DOHH2 (cell line): ENCODE data around the gene NOX5.

Source experiments
- H3F3A ChIP-seq: fragments of 200-600 bp; sonication (generic), shearing (Covaris generic); 2 replicates; pipeline ENCODE4 v1.6.0; 2016; ENCODE audit warnings: antibody characterized with exemption, mild to moderate bottlenecking; ENCODE audit not compliant: control insufficient read depth, insufficient read depth
- H3K27ac ChIP-seq: fragments of 200-600 bp; sonication (generic); 2 replicates; pipeline ENCODE4 v1.5.1; 2014; ENCODE audit warnings: low read depth, mild to moderate bottlenecking, low read length, moderate library complexity
- H3K27me3 ChIP-seq: fragments of 200-600 bp; sonication (generic); 2 replicates; pipeline ENCODE4 v1.6.1; 2014; ENCODE audit warnings: mild to moderate bottlenecking, low read length, mixed read lengths; ENCODE audit not compliant: control insufficient read depth
- H3K36me3 ChIP-seq: fragments of 200-600 bp; sonication (generic); 2 replicates; pipeline ENCODE4 v1.6.1; 2014; ENCODE audit warnings: mild to moderate bottlenecking, low read length, moderate library complexity, mixed read lengths; ENCODE audit not compliant: control insufficient read depth
- H3K4me1 ChIP-seq: fragments of 200-600 bp; sonication (generic); 2 replicates; pipeline ENCODE4 v1.6.1; 2014; ENCODE audit warnings: mild to moderate bottlenecking, low read length, mixed read lengths; ENCODE audit not compliant: control insufficient read depth
- H3K4me2 ChIP-seq: fragments of 200-600 bp; sonication (generic); 2 replicates; pipeline ENCODE4 v1.6.0; 2014; ENCODE audit warnings: mild to moderate bottlenecking, low read length, moderate library complexity
- H3K4me3 ChIP-seq: fragments of 200-600 bp; sonication (generic); 2 replicates; pipeline ENCODE4 v1.5.1; 2014; ENCODE audit warnings: mild to moderate bottlenecking, low read length, mixed read lengths
- H3K79me2 ChIP-seq: fragments of 200-600 bp; sonication (generic); 2 replicates; pipeline ENCODE4 v1.6.1; 2014; ENCODE audit warnings: mild to moderate bottlenecking, low read length, mixed read lengths; ENCODE audit not compliant: control insufficient read depth
- H3K9me2 ChIP-seq: fragments of 200-600 bp; sonication (generic); replicated peaks from 2 replicates; pipeline ENCODE4 v1.6.1; 2014; ENCODE audit warnings: mild to moderate bottlenecking, low read length, mixed read lengths; ENCODE audit not compliant: control insufficient read depth
- H3K9me3 ChIP-seq: fragments of 200-600 bp; sonication (generic); 2 replicates; pipeline ENCODE4 v1.6.1; 2014; ENCODE audit warnings: antibody characterized with exemption, low read length, mixed read lengths; ENCODE audit not compliant: control insufficient read depth, insufficient read depth
- H4K20me1 ChIP-seq: fragments of 200-600 bp; sonication (generic); 2 replicates; pipeline ENCODE4 v1.6.0; 2014; ENCODE audit warnings: low read depth, mild to moderate bottlenecking, antibody characterized with exemption, low read length, moderate library complexity; ENCODE audit not compliant: control insufficient read depth, insufficient read depth
- EZH2phosphoT487 ChIP-seq: fragments of 200-600 bp; sonication (generic); IDR thresholded peaks from 2 replicates; pipeline ENCODE4 v1.6.1; 2017; ENCODE audit warnings: borderline replicate concordance, mild to moderate bottlenecking, antibody characterized with exemption, low read length, moderate library complexity, mixed read lengths
- TF ChIP-seq, protein P1 (sequence below): fragments of 200-600 bp; sonication (generic); IDR thresholded peaks from one replicate; pipeline ENCODE4 v1.5.1; 2014; ENCODE audit warnings: antibody characterized with exemption, mild to moderate bottlenecking, low read depth, low read length; ENCODE audit not compliant: poor library complexity, severe bottlenecking

The NOX5 gene

DNA sequence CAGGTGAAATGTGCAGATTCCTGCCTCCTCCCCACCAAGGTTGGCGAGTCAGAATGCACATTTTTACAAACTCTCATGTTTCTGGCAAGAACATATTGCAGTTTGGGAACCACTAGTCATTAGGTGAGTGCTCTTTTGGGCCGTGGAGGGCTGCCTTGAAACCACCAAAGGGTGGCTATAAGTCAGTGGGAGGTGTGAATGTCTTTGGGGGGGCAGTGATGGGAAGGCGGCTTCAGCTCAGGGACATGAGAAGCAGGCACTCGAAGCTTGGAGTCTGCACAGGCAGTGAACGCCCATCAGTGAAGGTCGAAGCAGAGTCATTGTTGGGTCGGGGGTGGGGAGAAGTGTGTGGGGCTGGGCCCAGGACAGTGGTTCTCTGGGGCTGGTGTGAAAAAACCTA lies 1.1 kb downstream of the NOX5 start:
- no peaks in the 10 kb centered on the region for H3K9me3 ChIP-seq
- H3K4me1 ChIP-seq = no peaks in the 10 kb centered on the region
- TF ChIP-seq, protein P1, sequence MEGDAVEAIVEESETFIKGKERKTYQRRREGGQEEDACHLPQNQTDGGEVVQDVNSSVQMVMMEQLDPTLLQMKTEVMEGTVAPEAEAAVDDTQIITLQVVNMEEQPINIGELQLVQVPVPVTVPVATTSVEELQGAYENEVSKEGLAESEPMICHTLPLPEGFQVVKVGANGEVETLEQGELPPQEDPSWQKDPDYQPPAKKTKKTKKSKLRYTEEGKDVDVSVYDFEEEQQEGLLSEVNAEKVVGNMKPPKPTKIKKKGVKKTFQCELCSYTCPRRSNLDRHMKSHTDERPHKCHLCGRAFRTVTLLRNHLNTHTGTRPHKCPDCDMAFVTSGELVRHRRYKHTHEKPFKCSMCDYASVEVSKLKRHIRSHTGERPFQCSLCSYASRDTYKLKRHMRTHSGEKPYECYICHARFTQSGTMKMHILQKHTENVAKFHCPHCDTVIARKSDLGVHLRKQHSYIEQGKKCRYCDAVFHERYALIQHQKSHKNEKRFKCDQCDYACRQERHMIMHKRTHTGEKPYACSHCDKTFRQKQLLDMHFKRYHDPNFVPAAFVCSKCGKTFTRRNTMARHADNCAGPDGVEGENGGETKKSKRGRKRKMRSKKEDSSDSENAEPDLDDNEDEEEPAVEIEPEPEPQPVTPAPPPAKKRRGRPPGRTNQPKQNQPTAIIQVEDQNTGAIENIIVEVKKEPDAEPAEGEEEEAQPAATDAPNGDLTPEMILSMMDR = no peak
- no peak for TF ChIP-seq EZH2phosphoT487
- no peak overlapping the region for H3K4me2 ChIP-seq
- no peak overlapping the region for H3K27ac ChIP-seq
- H3K79me2 ChIP-seq = no peaks in the 10 kb centered on the region
- H3K27me3 ChIP-seq = peaks cover 23% of the 10 kb centered on the region
- no peaks in the 10 kb centered on the region for H3F3A ChIP-seq
- no peak overlapping the region for H3K4me3 ChIP-seq
- no peaks in the 10 kb centered on the region for H3K36me3 ChIP-seq
- H4K20me1 ChIP-seq = no peaks in the 10 kb centered on the region
- H3K9me2 ChIP-seq = no peaks in the 10 kb centered on the region

DNA sequence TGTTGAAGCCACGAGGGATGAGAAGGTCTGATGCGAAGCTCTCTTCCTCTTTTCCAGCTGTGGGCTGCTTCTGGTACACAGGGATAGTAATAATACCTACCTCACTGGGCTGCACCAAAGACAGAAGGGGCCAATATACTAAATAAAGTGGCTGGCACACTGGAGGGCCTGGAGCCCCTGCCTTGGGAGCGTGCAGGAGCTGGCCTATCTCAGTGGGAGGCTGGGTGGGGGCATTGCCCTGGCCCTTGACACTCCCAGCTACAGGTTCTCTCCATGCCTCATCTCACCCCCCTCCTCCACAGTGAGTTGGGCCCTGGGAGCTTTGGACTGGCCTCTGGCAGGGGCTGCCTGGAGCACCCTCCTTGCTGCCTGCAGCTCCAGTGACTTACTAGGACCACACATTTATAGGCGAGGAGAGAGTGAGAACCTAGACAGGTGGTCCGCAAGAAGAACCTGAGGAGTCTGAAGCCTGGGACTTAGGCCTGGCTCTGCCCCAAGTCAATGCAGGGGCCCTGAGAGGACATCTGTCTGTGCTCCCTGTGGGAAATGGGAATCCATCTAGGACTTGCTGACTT lies 1.6 kb downstream of the NOX5 start:
- H3K9me3 ChIP-seq = no peaks in the 10 kb centered on the region
- H3K4me3 ChIP-seq = no peak overlapping the region
- no peaks in the 10 kb centered on the region for H3F3A ChIP-seq
- H3K9me2 ChIP-seq = no peaks in the 10 kb centered on the region
- H3K36me3 ChIP-seq = no peaks in the 10 kb centered on the region
- peaks cover 23% of the 10 kb centered on the region for H3K27me3 ChIP-seq
- H3K4me2 ChIP-seq = no peak overlapping the region
- no peaks in the 10 kb centered on the region for H3K79me2 ChIP-seq
- H4K20me1 ChIP-seq = no peaks in the 10 kb centered on the region
- TF ChIP-seq EZH2phosphoT487 = no peak
- TF ChIP-seq, protein P1 = no peak
- H3K4me1 ChIP-seq = no peaks in the 10 kb centered on the region
- no peak overlapping the region for H3K27ac ChIP-seq

DNA sequence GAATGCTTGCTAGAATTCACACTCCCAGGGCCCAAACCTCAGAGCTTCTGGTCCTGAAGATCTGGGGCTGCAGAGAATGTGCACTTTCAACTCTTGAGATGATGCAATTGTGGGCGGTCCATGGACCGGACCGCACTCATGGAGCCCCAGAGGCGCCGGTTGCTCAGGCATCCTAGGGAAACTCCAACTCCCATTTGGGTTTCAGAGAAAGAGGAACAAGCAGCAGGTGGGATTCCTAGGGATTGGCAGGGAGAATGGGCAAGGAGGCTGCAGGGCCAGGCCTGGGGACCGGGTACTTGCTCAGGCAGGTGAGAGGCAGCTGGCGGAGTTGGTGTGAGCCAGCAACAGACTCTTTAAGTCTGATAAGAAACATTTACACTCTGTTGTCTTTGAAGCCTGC lies 3.5 kb downstream of the NOX5 start:
- H3K4me1 ChIP-seq = no peaks in the 10 kb centered on the region
- no peaks in the 10 kb centered on the region for H3K79me2 ChIP-seq
- H3K4me2 ChIP-seq = no peak overlapping the region
- TF ChIP-seq EZH2phosphoT487 = no peak
- TF ChIP-seq, protein P1 = no peak
- no peak overlapping the region for H3K27ac ChIP-seq
- no peak overlapping the region for H3K4me3 ChIP-seq
- H3K36me3 ChIP-seq = no peaks in the 10 kb centered on the region
- peaks cover 32% of the 10 kb centered on the region for H3K27me3 ChIP-seq
- H3K9me2 ChIP-seq = no peaks in the 10 kb centered on the region
- H3K9me3 ChIP-seq = no peaks in the 10 kb centered on the region
- no peaks in the 10 kb centered on the region for H3F3A ChIP-seq
- H4K20me1 ChIP-seq = no peaks in the 10 kb centered on the region

DNA sequence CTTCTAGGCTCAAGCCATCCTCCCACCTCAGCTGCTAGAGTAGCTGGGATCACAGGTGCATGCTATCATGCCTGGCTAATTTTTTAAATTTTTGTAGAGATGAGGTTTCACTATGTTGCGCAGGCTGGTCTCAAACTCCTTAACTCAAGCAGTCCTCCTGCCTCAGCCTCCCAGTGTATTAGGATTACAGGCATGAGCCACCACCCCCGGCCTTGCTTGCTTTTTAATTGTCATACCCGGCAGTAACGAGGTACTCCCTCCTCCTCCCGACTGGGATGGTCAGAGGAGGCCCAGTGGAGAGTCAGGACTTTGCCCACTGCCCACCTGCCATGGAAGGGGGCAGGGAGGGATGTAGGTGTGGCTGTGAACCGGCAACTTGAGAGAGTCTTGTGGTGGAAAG lies 4.5 kb downstream of the NOX5 start:
- Histone ChIP-seq H3F3A (no peaks in the 10 kb centered on the region), H3K9me2 (no peaks in the 10 kb centered on the region), H3K4me3 (no peak overlapping the region), H3K36me3 (no peaks in the 10 kb centered on the region), H3K4me2 (no peak overlapping the region), H3K27ac (no peak overlapping the region), H3K79me2 (no peaks in the 10 kb centered on the region), H4K20me1 (no peaks in the 10 kb centered on the region), H3K27me3 (peaks cover 28% of the 10 kb centered on the region), H3K4me1 (no peaks in the 10 kb centered on the region), H3K9me3 (no peaks in the 10 kb centered on the region)
- TF ChIP-seq, protein P1 = no peak
- no peak for TF ChIP-seq EZH2phosphoT487
